Thyroid gland (tissue), 4 donors: ENCODE measurements around the gene KCNG2.
"Not testable (repeated sequence)": the region's sequence is repeated elsewhere in the genome, so short reads cannot be mapped to it uniquely, and the experiment has no call there.

ENCODE experiments used
- POLR2A ChIP-seq, 2 donors: fragments of 450-650 bp; IDR thresholded peaks; one replicate each; pipeline ENCODE4 v1.6.1; 2017; ENCODE audit warnings: antibody characterized with exemption in 2 of 2, mild to moderate bottlenecking in 2 of 2, moderate library complexity in 1 of 2
- TF ChIP-seq, protein P1 (sequence below), 6 experiments: fragments of 200-600 bp in 3 of 6; fragments of 450-650 bp in 3 of 6; sonication (generic) in 3 of 6; IDR thresholded peaks; one replicate each; pipeline ENCODE4 v1.5.1; 2016 to 2019; ENCODE audit warnings: antibody characterized with exemption in 6 of 6, mild to moderate bottlenecking in 2 of 6, inconsistent platforms in 1 of 6, moderate library complexity in 1 of 6

DNA sequence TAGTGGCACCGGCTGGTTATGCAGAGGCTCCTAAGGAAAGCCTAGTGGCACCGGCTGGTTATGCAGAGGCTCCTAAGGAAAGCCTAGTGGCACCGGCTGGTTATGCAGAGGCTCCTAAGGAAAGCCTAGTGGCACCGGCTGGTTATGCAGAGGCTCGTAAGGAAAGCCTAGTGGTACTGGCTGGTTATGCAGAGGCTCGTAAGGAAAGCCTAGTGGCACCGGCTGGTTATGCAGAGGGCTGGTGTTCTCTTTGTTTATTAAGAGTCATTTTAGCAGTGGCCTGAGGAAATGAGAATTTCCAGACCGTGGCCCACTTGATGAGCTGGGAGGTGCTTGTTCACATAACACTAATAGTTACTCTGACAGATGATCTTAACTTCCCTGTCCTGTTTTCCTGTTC, 44.8 kb upstream of the KCNG2 start:
- TF ChIP-seq POLR2A (IDR thresholded peaks at IDR 0.05): not testable (repeated sequence)
- TF ChIP-seq, protein P1, sequence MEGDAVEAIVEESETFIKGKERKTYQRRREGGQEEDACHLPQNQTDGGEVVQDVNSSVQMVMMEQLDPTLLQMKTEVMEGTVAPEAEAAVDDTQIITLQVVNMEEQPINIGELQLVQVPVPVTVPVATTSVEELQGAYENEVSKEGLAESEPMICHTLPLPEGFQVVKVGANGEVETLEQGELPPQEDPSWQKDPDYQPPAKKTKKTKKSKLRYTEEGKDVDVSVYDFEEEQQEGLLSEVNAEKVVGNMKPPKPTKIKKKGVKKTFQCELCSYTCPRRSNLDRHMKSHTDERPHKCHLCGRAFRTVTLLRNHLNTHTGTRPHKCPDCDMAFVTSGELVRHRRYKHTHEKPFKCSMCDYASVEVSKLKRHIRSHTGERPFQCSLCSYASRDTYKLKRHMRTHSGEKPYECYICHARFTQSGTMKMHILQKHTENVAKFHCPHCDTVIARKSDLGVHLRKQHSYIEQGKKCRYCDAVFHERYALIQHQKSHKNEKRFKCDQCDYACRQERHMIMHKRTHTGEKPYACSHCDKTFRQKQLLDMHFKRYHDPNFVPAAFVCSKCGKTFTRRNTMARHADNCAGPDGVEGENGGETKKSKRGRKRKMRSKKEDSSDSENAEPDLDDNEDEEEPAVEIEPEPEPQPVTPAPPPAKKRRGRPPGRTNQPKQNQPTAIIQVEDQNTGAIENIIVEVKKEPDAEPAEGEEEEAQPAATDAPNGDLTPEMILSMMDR (IDR thresholded peaks at IDR 0.05): not testable (repeated sequence)
